Motor neuron (in vitro differentiated cells): Measurements from ENCODE around the gene RNF32. TPM values are rescaled to one million over a fixed set of nuclear protein-coding genes. Genes with fewer than 3 reads are reported as not detected.

Source experiments
- ATAC-seq, 8 experiments: fragments of 200-7000 bp; cut with Tn5 transposase; replicated peaks in 6 of 8; 2 replicates each; pipeline ENCODE4 v1.8.0; 2021; ENCODE audit warnings: mild to moderate bottlenecking in 8 of 8, moderate library complexity in 8 of 8
- H3K27ac ChIP-seq, 2 donors: fragments of 250-450 bp; sonication (Bioruptor Pico); 2 replicates each; pipeline ENCODE4 v1.9.0; 2021; ENCODE audit warnings: antibody characterized with exemption in 2 of 2, mild to moderate bottlenecking in 2 of 2, moderate library complexity in 1 of 2
- H3K4me1 ChIP-seq, 2 donors: fragments of 250-450 bp; sonication (Bioruptor Pico); replicated peaks in 1 of 2; 2 replicates each; pipeline ENCODE4 v1.6.1; 2021; ENCODE audit warnings: antibody characterized with exemption in 2 of 2, mild to moderate bottlenecking in 2 of 2, moderate library complexity in 1 of 2
- H3K4me3 ChIP-seq, 5 donors: fragments of 250-450 bp; sonication (Bioruptor Pico); 2 replicates each; pipeline ENCODE4 v1.9.0; 2021; ENCODE audit warnings: antibody characterized with exemption in 5 of 5, mild to moderate bottlenecking in 5 of 5, moderate library complexity in 4 of 5
- WGBS, 10 experiments: fragments of 450-650 bp; shearing (Covaris generic); methylation state at CpG; one replicate each; pipeline ENCODE4 v1.0.0; 2022; 5-methylcytosine and 5-hydroxymethylcytosine counted together
- in situ Hi-C, 9 experiments: fragments of 400-800 bp; cut with MboI; loops; one replicate each; pipeline ENCODE4 v1.15.0; 2021; ENCODE audit warnings: low sequenced_read_pairs in 9 of 9, low pct_unique_long_range_greater_than_20kb in 2 of 9; ENCODE audit not compliant: unreplicated experiment in 9 of 9
- total RNA-seq, 8 experiments: library from RNA; unstranded; fragments of 300-600 nt; gene quantifications; 2 replicates each; pipeline versions ENCODE4 v1.2.3 to v1.2.4, GENCODE V29; 2022

Gene RNF32
- total RNA-seq, 8 experiments from 2014 or later: 3.1 to 6.9 (median 5.0) TPM

- Histone ChIP-seq H3K4me1 (no peaks in the 10 kb centered on the region), H3K27ac (no peak overlapping the region), H3K4me3 (no peak overlapping the region)
- in situ Hi-C loops: no loop called here
- ATAC-seq: no peak
- WGBS, 10 experiments: 90 to 100% methylated on average over 1 to 4 of the region's 4 CpGs; no CpG with 5 or more reads in 8 of the 10 experiments
Observed at GRCh38 chr7:156703209-156703608, 62.6 kb downstream of the RNF32 start.

GRCh38 chr7:156703773-156704482, 63.4 kb downstream of the RNF32 start:
- in situ Hi-C loops: no loop called here
- 80 to 100% (median 94%) methylated on average over 1 to 4 of the region's 5 CpGs; no CpG with 5 or more reads in 4 of the 10 experiments for WGBS, 10 experiments
- H3K4me3 ChIP-seq: no peak overlapping the region
- H3K27ac ChIP-seq: no peak overlapping the region
- H3K4me1 ChIP-seq: no peaks in the 10 kb centered on the region
- no peak for ATAC-seq

GRCh38 chr7:156722043-156722826, 81.7 kb downstream of the RNF32 start:
- Histone ChIP-seq H3K4me1 (peaks cover 0 to 4% of the 10 kb centered on the region in 2 donors), H3K27ac (no peak overlapping the region), H3K4me3 (no peak overlapping the region)
- ATAC-seq: peak; percentile 75 to 100 (median 86)
- 19 to 90% (median 66%) methylated on average over 1 to 4 of the region's 4 CpGs for WGBS, 10 experiments
- in situ Hi-C loops: no loop called here

GRCh38 chr7:156725073-156725472, 84.5 kb downstream of the RNF32 start:
- no peak overlapping the region for H3K4me3 ChIP-seq
- in situ Hi-C loops: no loop called here
- WGBS, 10 experiments: 43 to 83% (median 60%) methylated on average over 1 to 5 of the region's 5 CpGs; no CpG with 5 or more reads in 1 of the 10 experiments
- H3K27ac ChIP-seq: no peak overlapping the region
- H3K4me1 ChIP-seq: peaks cover 0 to 4% of the 10 kb centered on the region in 2 donors
- ATAC-seq: peak in 3 of 8 experiments; percentile 31 to 57 (median 54)

- H3K4me1 ChIP-seq: peaks cover 0 to 4% of the 10 kb centered on the region in 2 donors
- no peak overlapping the region for H3K27ac ChIP-seq
- H3K4me3 ChIP-seq: no peak overlapping the region
- in situ Hi-C loops: no loop called here
- no peak for ATAC-seq
Observed at GRCh38 chr7:156725936-156726335, 85.4 kb downstream of the RNF32 start.
